NCI-H345 treated with DMSO at 0.1 percent for 48 hours (cell line): Measurements from ENCODE around the gene SMIM34.
"Not testable (repeated sequence)": the region's sequence is repeated elsewhere in the genome, so short reads cannot be mapped to it uniquely, and the experiment has no call there.

Experiments used
- DNase-seq: peaks from one replicate; lab custom pipeline; 2025; ENCODE audit not compliant: unreplicated experiment; lab: John Stamatoyannopoulos, UW

Gene SMIM34

DNA sequence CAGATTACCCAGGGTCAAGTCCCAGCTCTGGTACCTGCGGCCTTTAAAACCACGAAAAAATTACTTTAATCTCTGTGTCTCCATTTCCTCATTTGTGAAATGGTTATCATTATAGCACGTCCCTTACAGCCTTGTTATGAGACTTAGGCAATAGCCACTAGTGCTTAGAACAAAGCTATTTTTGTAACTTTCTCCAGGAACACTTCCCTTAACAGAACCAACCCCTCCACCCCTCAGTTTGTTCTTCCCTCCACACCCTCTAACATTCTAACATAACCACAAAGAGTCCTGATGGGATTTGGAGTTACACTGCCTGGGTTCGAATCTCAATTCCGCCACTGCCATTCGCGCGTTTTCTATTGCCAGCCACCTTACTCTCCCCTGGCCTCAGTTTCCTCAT, 49.3 kb downstream of the SMIM34 start:
- not testable (repeated sequence) for DNase-seq

GRCh38 chr21:34372321-34372720, 51.4 kb downstream of the SMIM34 start:
- no peak for DNase-seq

GRCh38 chr21:34369741-34370140, 54.0 kb downstream of the SMIM34 start:
- DNase-seq = no peak
